K562 (cell line): ENCODE data around the gene ADARB2. TPM values are rescaled to one million over a fixed set of nuclear protein-coding genes. Genes with fewer than 3 reads are reported as not detected.

Experiments used
- ATAC-seq: fragments of 200-7000 bp; cut with Tn5 transposase; 3 replicates; pipeline ENCODE4 v1.9.1; 2020; ENCODE audit warnings: moderate library complexity
- BruUV-seq: library from RNA; stranded (reverse); fragments of 400-500 nt; replicated peaks from 2 replicates; lab custom pipeline; 2021; lab: Mats Ljungman, UMichigan
- CTCF ChIA-PET: fragments of 300-600 bp; formaldehyde crosslinking; extraction: SDS; loops from one replicate; lab custom pipeline; 2021; ENCODE audit warnings: low intra/inter-chr PET ratio; lab: Yijun Ruan, JAX
- POLR2A ChIA-PET: fragments of 300-600, 350-650 bp; sonication (Branson Sonifier 250); formaldehyde crosslinking; extraction: SDS; loops from one replicate; lab custom pipeline; 2021; ENCODE audit warnings: antibody characterized with exemption, inconsistent platforms; lab: Yijun Ruan, JAX
- DNase-seq, 4 experiments: peaks; one replicate each; pipeline versions ENCODE4 v3.0.0 to v3.0.0-alpha.2; 2011 to 2018; ENCODE audit warnings: low spot score in 3 of 4, mixed read lengths in 3 of 4; ENCODE audit errors: extremely low read depth in 1 of 4
- FAIRE-seq: peaks from 2 replicates; lab custom pipeline; 2011; peaks lifted over from hg19 to GRCh38; lab: Jason Lieb, UNC
- H2AFZ ChIP-seq: 2 replicates; pipeline ENCODE4 v1.6.0; 2011; ENCODE audit warnings: low read depth, low read length, control low read depth, inconsistent platforms
- H3K27ac ChIP-seq: fragments of 200-600 bp; 3 replicates; pipeline ENCODE4 v1.8.0; 2011; ENCODE audit warnings: low read depth, mild to moderate bottlenecking, control low read depth, inconsistent platforms, low read length, moderate library complexity, mixed read lengths; ENCODE audit errors: extremely low read depth
- H3K27me3 ChIP-seq, 2 experiments: fragments of 300-600 bp in 1 of 2; 2 replicates in 1 of 2; 3 replicates in 1 of 2; pipeline versions ENCODE4 v1.6.0 to v1.8.0; 2011; ENCODE audit warnings: inconsistent platforms in 2 of 2, low read length in 2 of 2, mild to moderate bottlenecking in 1 of 2, mixed read lengths in 1 of 2, moderate library complexity in 1 of 2; ENCODE audit not compliant: control insufficient read depth in 2 of 2, insufficient read depth in 2 of 2
- H3K36me3 ChIP-seq: fragments of 300-600 bp; 3 replicates; pipeline ENCODE4 v1.8.0; 2011; ENCODE audit warnings: mild to moderate bottlenecking, low read length, inconsistent platforms; ENCODE audit not compliant: control insufficient read depth, insufficient read depth
- H3K4me1 ChIP-seq, 2 experiments: fragments of 200-600 bp in 1 of 2; replicated peaks in 1 of 2; 2 replicates in 1 of 2; 3 replicates in 1 of 2; pipeline versions ENCODE4 v1.5.1 to v1.8.0; 2011; ENCODE audit warnings: inconsistent platforms in 2 of 2, low read length in 2 of 2, mild to moderate bottlenecking in 1 of 2, mixed read lengths in 1 of 2, moderate library complexity in 1 of 2; ENCODE audit not compliant: control insufficient read depth in 2 of 2, insufficient read depth in 2 of 2
- H3K4me2 ChIP-seq: 2 replicates; pipeline ENCODE4 v1.6.1; 2011; ENCODE audit warnings: low read length, control low read depth, inconsistent platforms, mixed read lengths; ENCODE audit not compliant: insufficient read depth
- H3K4me3 ChIP-seq: fragments of 200-600 bp; sonication (generic), shearing (Covaris generic); 2 replicates; pipeline ENCODE4 v1.5.1; 2016; ENCODE audit warnings: control low read depth, inconsistent platforms
- H3K79me2 ChIP-seq: fragments of 200-600 bp; 3 replicates; pipeline ENCODE4 v1.8.0; 2011; ENCODE audit warnings: low read length, inconsistent platforms; ENCODE audit not compliant: control insufficient read depth, insufficient read depth
- H3K9ac ChIP-seq, 2 experiments: 2 replicates each; pipeline versions ENCODE4 v1.6.0 to v1.6.1; 2011; ENCODE audit warnings: low read depth in 2 of 2, low read length in 2 of 2, control low read depth in 1 of 2, inconsistent platforms in 1 of 2, mild to moderate bottlenecking in 1 of 2, mixed read lengths in 1 of 2; ENCODE audit not compliant: insufficient read depth in 1 of 2
- H3K9me1 ChIP-seq: one replicate; pipeline ENCODE4 v1.6.0; 2011; ENCODE audit warnings: inconsistent platforms, mild to moderate bottlenecking, low read length, moderate library complexity; ENCODE audit not compliant: control insufficient read depth, insufficient read depth
- H3K9me3 ChIP-seq: replicated peaks from 2 replicates; pipeline ENCODE4 v1.5.1; 2011; ENCODE audit warnings: low read depth, low read length, inconsistent platforms; ENCODE audit not compliant: control insufficient read depth, insufficient read depth
- H4K20me1 ChIP-seq: replicated peaks from 2 replicates; pipeline ENCODE4 v1.6.1; 2011; ENCODE audit warnings: low read length, inconsistent platforms, mixed read lengths; ENCODE audit not compliant: control insufficient read depth, insufficient read depth
- DACH1 ChIP-seq: fragments of 450-650 bp; IDR thresholded peaks from 2 replicates; pipeline ENCODE4 v1.6.1; 2018; ENCODE audit not compliant: partially characterized antibody
- FOXP1 ChIP-seq: sonication (generic); formaldehyde crosslinking; IDR thresholded peaks from 2 replicates; pipeline ENCODE4 v1.8.0; 2022; ENCODE audit warnings: mild to moderate bottlenecking, missing genetic modification reagents
- HOXB6 ChIP-seq: fragments of 250-450 bp; sonication (Bioruptor Pico); IDR thresholded peaks from 2 replicates; pipeline ENCODE4 v1.5.1; 2022; ENCODE audit warnings: mild to moderate bottlenecking, borderline replicate concordance
- MTA3 ChIP-seq: fragments of 450-650 bp; formaldehyde crosslinking; IDR thresholded peaks from 2 replicates; pipeline ENCODE4 v1.6.1; 2017; ENCODE audit warnings: mild to moderate bottlenecking, borderline replicate concordance
- PHB2 ChIP-seq: fragments of 450-650 bp; IDR thresholded peaks from 2 replicates; pipeline ENCODE4 v1.6.1; 2017; ENCODE audit warnings: low read depth
- PHF21A ChIP-seq: fragments of 450-650 bp; IDR thresholded peaks from 2 replicates; pipeline ENCODE4 v1.6.1; 2017; ENCODE audit warnings: low read depth, borderline replicate concordance
- RUNX1 ChIP-seq: sonication (generic); IDR thresholded peaks from 2 replicates; pipeline ENCODE4 v1.6.1; 2016; ENCODE audit warnings: antibody characterized with exemption, low read depth
- SP2 ChIP-seq: IDR thresholded peaks from 2 replicates; pipeline ENCODE4 v1.6.1; 2011; ENCODE audit warnings: mild to moderate bottlenecking, low read depth, low read length, moderate library complexity; ENCODE audit not compliant: poor library complexity, severe bottlenecking; ENCODE audit errors: extremely low read depth
- XRCC3 ChIP-seq: fragments of 450-650 bp; IDR thresholded peaks from 2 replicates; pipeline ENCODE4 v1.6.1; 2017; ENCODE audit warnings: mild to moderate bottlenecking, moderate library complexity
- ZFX ChIP-seq: sonication (generic); formaldehyde crosslinking; IDR thresholded peaks from 2 replicates; pipeline ENCODE4 v1.8.0; 2022; ENCODE audit warnings: mild to moderate bottlenecking, missing genetic modification reagents, moderate library complexity
- ZNF212 ChIP-seq: fragments of 450-650 bp; formaldehyde crosslinking; IDR thresholded peaks from 2 replicates; pipeline ENCODE4 v1.4.0; 2020; ENCODE audit warnings: mild to moderate bottlenecking
- WGBS: fragments of 100-300 bp; shearing (Covaris generic); methylation state at CpG from one replicate; pipeline ENCODE4 v1.1.6; 2016; ENCODE audit warnings: low coverage, mixed read lengths; ENCODE audit not compliant: insufficient coverage; ENCODE audit errors: missing lambda C conversion rate; 5-methylcytosine and 5-hydroxymethylcytosine counted together
- in situ Hi-C: fragments of 300-500 bp; cut with MboI; formaldehyde crosslinking; loops from 4 replicates; pipeline ENCODE4 v1.15.0; 2018; ENCODE audit warnings: inconsistent platforms, mixed read lengths
- intact Hi-C: fragments of 100-400 bp; cut with micrococcal nuclease; formaldehyde crosslinking; loops from 2 replicates; pipeline ENCODE4 v1.14.2; 2022
- polyA plus RNA-seq, 8 experiments: library from polyadenylated mRNA; depleted of rRNA in 4 of 8; stranded (reverse) in 5 of 8; unstranded in 3 of 8; fragments of >200 nt; fragmentation: Nextera tagmentation in 2 of 8; fragmentation: Illumina TruSeq in 1 of 8; extraction: Ambion mirVana in 2 of 8; extraction: Trizol in 1 of 8; gene quantifications; 2 replicates each; pipeline versions ENCODE4 v1.2.1 to v1.2.3, GENCODE V29; 2011 to 2014; ENCODE audit warnings: inconsistent platforms in 1 of 8, missing spikeins in 1 of 8
- total RNA-seq, 7 experiments: library from RNA; depleted of rRNA in 6 of 7; stranded (reverse); fragments of >200 nt in 6 of 7; fragmentation: Illumina TruSeq in 2 of 7; extraction: Trizol in 2 of 7; gene quantifications; 2 replicates each; pipeline versions ENCODE4 v1.2.1 to v1.2.3, GENCODE V29; 2011 to 2021; ENCODE audit warnings: low replicate concordance in 1 of 7
- TF ChIP-seq, protein P1 (sequence below): fragments of 450-650 bp; formaldehyde crosslinking; IDR thresholded peaks from 2 replicates; pipeline ENCODE4 v1.4.0; 2020; ENCODE audit warnings: mild to moderate bottlenecking, mixed read lengths

The ADARB2 gene
- total and polyA plus RNA-seq, 9 of the 15 experiments (the other 6 are each of a cell fraction or from before 2014, with no cell fraction given), result not detected

DNA sequence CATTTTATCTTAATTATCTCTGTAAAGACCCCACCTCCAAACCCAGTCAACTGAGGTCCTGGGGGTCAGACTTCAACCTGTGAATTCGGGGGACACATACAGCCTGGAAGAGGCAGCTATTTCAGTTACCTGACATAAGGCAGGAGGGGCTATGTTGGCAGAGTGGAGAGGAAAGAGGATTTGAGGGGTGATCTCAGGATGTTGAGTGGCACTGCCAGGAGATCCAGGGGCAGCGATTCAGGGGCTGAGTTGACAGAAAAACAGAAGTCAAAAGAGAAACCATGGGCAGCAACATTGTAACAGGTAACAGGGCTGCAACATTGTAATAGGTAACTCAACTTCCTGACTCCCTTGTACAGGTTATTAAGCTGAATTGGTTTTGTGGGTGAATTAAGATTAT lies 162.6 kb downstream of the ADARB2 start:
- H3K9me1 ChIP-seq, result no peaks in the 10 kb centered on the region
- FAIRE-seq (no peak), ATAC-seq (no peak), DNase-seq (no peak)
- ChIA-PET CTCF (no interaction called here), POLR2A (no interaction called here)
- BruUV-seq, result no TSS peak
- H3K36me3 ChIP-seq, result no peaks in the 10 kb centered on the region
- no peak overlapping the region for H3K4me2 ChIP-seq
- intact Hi-C loops, result no loop called here
- no peak overlapping the region for H3K27ac ChIP-seq
- H3K9ac ChIP-seq, result no peak overlapping the region
- H2AFZ ChIP-seq, result no peak overlapping the region
- no peaks in the 10 kb centered on the region for H3K9me3 ChIP-seq
- no peaks in the 10 kb centered on the region for H3K79me2 ChIP-seq
- H3K4me1 ChIP-seq, result no peaks in the 10 kb centered on the region
- in situ Hi-C loops, result no loop called here
- no peak overlapping the region for H3K4me3 ChIP-seq
- 0 out of 2 replicates have a peak, but pooled peaks cover 5% of the 10 kb centered on the region for H4K20me1 ChIP-seq
- H3K27me3 ChIP-seq, result peaks cover 3 to 12% of the 10 kb centered on the region in 2 experiments; a peak in 4 of 5 replicates
- WGBS, result 0% methylated on average over 2 of the region's 2 CpGs
- TF ChIP-seq HOXB6 (CRISPR knock-in tag) (no peak), SP2 (no peak), ZFX (CRISPR knock-in tag) (no peak), ZNF212 (CRISPR knock-in tag) (no peak), RUNX1 (no peak), DACH1 (no peak), FOXP1 (CRISPR knock-in tag) (no peak), PHB2 (no peak), XRCC3 (no peak), PHF21A (no peak), MTA3 (no peak)
- TF ChIP-seq, protein P1, sequence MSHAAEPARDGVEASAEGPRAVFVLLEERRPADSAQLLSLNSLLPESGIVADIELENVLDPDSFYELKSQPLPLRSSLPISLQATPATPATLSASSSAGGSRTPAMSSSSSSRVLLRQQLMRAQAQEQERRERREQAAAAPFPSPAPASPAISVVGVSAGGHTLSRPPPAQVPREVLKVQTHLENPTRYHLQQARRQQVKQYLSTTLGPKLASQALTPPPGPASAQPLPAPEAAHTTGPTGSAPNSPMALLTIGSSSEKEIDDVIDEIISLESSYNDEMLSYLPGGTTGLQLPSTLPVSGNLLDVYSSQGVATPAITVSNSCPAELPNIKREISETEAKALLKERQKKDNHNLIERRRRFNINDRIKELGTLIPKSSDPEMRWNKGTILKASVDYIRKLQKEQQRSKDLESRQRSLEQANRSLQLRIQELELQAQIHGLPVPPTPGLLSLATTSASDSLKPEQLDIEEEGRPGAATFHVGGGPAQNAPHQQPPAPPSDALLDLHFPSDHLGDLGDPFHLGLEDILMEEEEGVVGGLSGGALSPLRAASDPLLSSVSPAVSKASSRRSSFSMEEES, result no peak
